H1 (cell line): ENCODE data around the gene FAM131A. TPM values are rescaled to one million over a fixed set of nuclear protein-coding genes. Genes with fewer than 3 reads are reported as not detected.

Source experiments
- CTCF ChIA-PET: fragments of 300-600 bp; sonication (Branson Sonifier 250); formaldehyde crosslinking; loops from one replicate; lab custom pipeline; 2021; ENCODE audit not compliant: partially characterized antibody; lab: Charles Lee
- POLR2A ChIA-PET: fragments of 300-600 bp; sonication (Branson Sonifier 250); formaldehyde crosslinking; loops from one replicate; lab custom pipeline; 2021; ENCODE audit warnings: inconsistent platforms; ENCODE audit not compliant: partially characterized antibody; lab: Charles Lee
- DNase-seq, 2 experiments: peaks; one replicate each; pipeline versions ENCODE4 v3.0.0 to v3.0.0-alpha.2; 2010 to 2022; ENCODE audit warnings: low spot score in 2 of 2, low read depth in 1 of 2, mixed read lengths in 1 of 2
- FAIRE-seq: peaks from 2 replicates; lab custom pipeline; 2011; peaks lifted over from hg19 to GRCh38; lab: Jason Lieb, UNC
- H2AFZ ChIP-seq: 2 replicates; pipeline ENCODE4 v1.8.1; 2012; ENCODE audit warnings: low read length, inconsistent platforms
- H2AK5ac ChIP-seq: 2 replicates; pipeline ENCODE4 v1.6.1; 2013; ENCODE audit warnings: low read depth, low read length
- H2BK120ac ChIP-seq: replicated peaks from 2 replicates; pipeline ENCODE3; 2013; ENCODE audit warnings: low read depth, low read length, inconsistent platforms
- H2BK12ac ChIP-seq: 2 replicates; pipeline ENCODE4 v1.6.1; 2013; ENCODE audit warnings: low read depth, low read length
- H2BK15ac ChIP-seq: 2 replicates; pipeline ENCODE4 v1.6.1; 2013; ENCODE audit warnings: low read length
- H2BK20ac ChIP-seq: 2 replicates; pipeline ENCODE4 v1.6.1; 2013; ENCODE audit warnings: low read length
- H2BK5ac ChIP-seq: 2 replicates; pipeline ENCODE4 v1.6.1; 2013; ENCODE audit warnings: low read depth, low read length
- H3K14ac ChIP-seq: 2 replicates; pipeline ENCODE4 v1.6.1; 2013; ENCODE audit warnings: inconsistent platforms; ENCODE audit not compliant: insufficient read length
- H3K18ac ChIP-seq: 2 replicates; pipeline ENCODE4 v1.6.1; 2013; ENCODE audit warnings: low read length; ENCODE audit errors: extremely low read depth
- H3K23ac ChIP-seq: 2 replicates; pipeline ENCODE4 v1.6.1; 2013; ENCODE audit warnings: inconsistent platforms; ENCODE audit not compliant: insufficient read length
- H3K23me2 ChIP-seq: 2 replicates; pipeline ENCODE4 v1.6.1; 2013; ENCODE audit warnings: low read depth, low read length
- H3K27ac ChIP-seq: 2 replicates; pipeline ENCODE4 v1.6.1; 2011; ENCODE audit warnings: low read depth, low read length, inconsistent platforms
- H3K27me3 ChIP-seq, 4 experiments: replicated peaks in 1 of 4; 1 replicate in 1 of 4; 2 replicates in 3 of 4; pipeline versions ENCODE4 v1.6.1 to v1.8.1; 2011 to 2013; ENCODE audit warnings: low read length in 3 of 4, mild to moderate bottlenecking in 3 of 4, inconsistent platforms in 2 of 4, mixed read lengths in 2 of 4, moderate library complexity in 1 of 4; ENCODE audit not compliant: control insufficient read depth in 3 of 4, insufficient read depth in 3 of 4; ENCODE audit errors: extremely low read depth in 1 of 4
- H3K36me3 ChIP-seq, 4 experiments: 2 replicates each; pipeline versions ENCODE4 v1.6.1 to v1.8.1; 2011 to 2013; ENCODE audit warnings: mild to moderate bottlenecking in 4 of 4, low read length in 3 of 4, moderate library complexity in 2 of 4, control low read depth in 1 of 4, inconsistent platforms in 1 of 4; ENCODE audit not compliant: insufficient read depth in 4 of 4, control insufficient read depth in 2 of 4
- H3K4ac ChIP-seq: replicated peaks from 2 replicates; pipeline ENCODE3; 2013; ENCODE audit warnings: low read length, low read depth, mixed read lengths, inconsistent platforms; ENCODE audit not compliant: insufficient read length
- H3K4me1 ChIP-seq, 4 experiments: replicated peaks in 1 of 4; 1 replicate in 1 of 4; 2 replicates in 3 of 4; pipeline versions ENCODE4 v1.6.1 to v1.8.1; 2011 to 2013; ENCODE audit warnings: low read length in 3 of 4, inconsistent platforms in 2 of 4, mixed read lengths in 1 of 4; ENCODE audit not compliant: insufficient read depth in 4 of 4, control insufficient read depth in 3 of 4
- H3K4me2 ChIP-seq, 2 experiments: 2 replicates each; pipeline versions ENCODE4 v1.6.1 to v1.8.1; 2011 to 2013; ENCODE audit warnings: low read depth in 2 of 2, low read length in 2 of 2, control low read depth in 1 of 2, inconsistent platforms in 1 of 2, mild to moderate bottlenecking in 1 of 2; ENCODE audit not compliant: insufficient read depth in 1 of 2
- H3K4me3 ChIP-seq, 4 experiments: fragments of 200-600, 300-600 bp in 1 of 4; sonication (generic), shearing (Covaris generic), sonication (Bioruptor Twin) in 1 of 4; 2 replicates each; pipeline versions ENCODE4 v1.5.1 to v1.8.1; 2011 to 2016; ENCODE audit warnings: low read length in 4 of 4, low read depth in 3 of 4, control low read depth in 2 of 4, inconsistent platforms in 2 of 4, mild to moderate bottlenecking in 2 of 4, mixed read lengths in 1 of 4, moderate library complexity in 1 of 4; ENCODE audit not compliant: insufficient read depth in 2 of 4; ENCODE audit errors: extremely low read depth in 1 of 4
- H3K56ac ChIP-seq: replicated peaks from 2 replicates; pipeline ENCODE3; 2013; ENCODE audit warnings: low read depth, mild to moderate bottlenecking, mixed read lengths, low read length, inconsistent platforms; ENCODE audit not compliant: insufficient read length
- H3K79me1 ChIP-seq: 2 replicates; pipeline ENCODE4 v1.6.1; 2013; ENCODE audit warnings: low read depth, low read length, control low read depth
- H3K79me2 ChIP-seq, 2 experiments: 2 replicates each; pipeline versions ENCODE4 v1.6.1 to v1.8.1; 2012 to 2013; ENCODE audit warnings: low read length in 2 of 2, mild to moderate bottlenecking in 2 of 2, inconsistent platforms in 1 of 2; ENCODE audit not compliant: insufficient read depth in 2 of 2, control insufficient read depth in 1 of 2
- H3K9ac ChIP-seq, 4 experiments: replicated peaks in 1 of 4; 1 replicate in 1 of 4; 2 replicates in 3 of 4; pipeline versions ENCODE4 v1.6.1 to v1.8.1; 2011 to 2013; ENCODE audit warnings: low read depth in 3 of 4, low read length in 3 of 4, control low read depth in 2 of 4, mild to moderate bottlenecking in 2 of 4, moderate library complexity in 2 of 4, inconsistent platforms in 1 of 4; ENCODE audit errors: extremely low read depth in 1 of 4
- H3K9me3 ChIP-seq, 2 experiments: 2 replicates each; pipeline versions ENCODE4 v1.6.1 to v1.8.1; 2012 to 2013; ENCODE audit warnings: mild to moderate bottlenecking in 2 of 2, moderate library complexity in 2 of 2, control low read depth in 1 of 2, inconsistent platforms in 1 of 2, low read depth in 1 of 2, low read length in 1 of 2, mixed read lengths in 1 of 2; ENCODE audit not compliant: insufficient read depth in 2 of 2
- H4K20me1 ChIP-seq, 2 experiments: replicated peaks in 1 of 2; 2 replicates each; pipeline versions ENCODE3 to v1.8.1; 2011 to 2013; ENCODE audit warnings: inconsistent platforms in 2 of 2, low read length in 2 of 2, mild to moderate bottlenecking in 1 of 2; ENCODE audit not compliant: insufficient read depth in 2 of 2, control insufficient read depth in 1 of 2
- H4K5ac ChIP-seq: 2 replicates; pipeline ENCODE4 v1.6.1; 2013; ENCODE audit warnings: low read length, low read depth, mixed read lengths, inconsistent platforms; ENCODE audit not compliant: insufficient read length
- H4K8ac ChIP-seq: 2 replicates; pipeline ENCODE4 v1.8.0; 2013; ENCODE audit warnings: mild to moderate bottlenecking, moderate library complexity, low read length, inconsistent platforms; ENCODE audit not compliant: insufficient read depth; ENCODE audit errors: extremely low read depth
- H4K91ac ChIP-seq: replicated peaks from 2 replicates; pipeline ENCODE3; 2013; ENCODE audit warnings: low read length, mixed read lengths, inconsistent platforms; ENCODE audit not compliant: insufficient read length
- ATF2 ChIP-seq: IDR thresholded peaks from 2 replicates; pipeline ENCODE4 v1.6.1; 2012; ENCODE audit warnings: low read length, inconsistent platforms
- BRCA1 ChIP-seq: IDR thresholded peaks from 2 replicates; pipeline ENCODE4 v1.6.1; 2012; ENCODE audit warnings: low read depth, low read length, improper control_type of control experiment
- CTBP2 ChIP-seq: IDR thresholded peaks from 2 replicates; pipeline ENCODE4 v1.7.0; 2011; ENCODE audit warnings: borderline replicate concordance, mild to moderate bottlenecking, moderate library complexity, mixed read lengths, low read length; ENCODE audit not compliant: insufficient read depth, insufficient read length
- GTF2F1 ChIP-seq: IDR thresholded peaks from 2 replicates; pipeline ENCODE4 v1.6.1; 2012; ENCODE audit warnings: low read depth, low read length, improper control_type of control experiment, borderline replicate concordance
- KDM4A ChIP-seq: IDR thresholded peaks from one replicate; pipeline ENCODE4 v1.7.1; 2012; ENCODE audit warnings: low read depth, mild to moderate bottlenecking, moderate library complexity, low read length, inconsistent platforms; ENCODE audit not compliant: severe bottlenecking
- RXRA ChIP-seq: IDR thresholded peaks from 2 replicates; pipeline ENCODE4 v1.6.1; 2011; ENCODE audit warnings: low read depth, mild to moderate bottlenecking, low read length, moderate library complexity; ENCODE audit not compliant: insufficient read depth
- SIRT6 ChIP-seq: IDR thresholded peaks from one replicate; pipeline ENCODE4 v1.7.1; 2012; ENCODE audit warnings: low read length, inconsistent platforms
- SP2 ChIP-seq: IDR thresholded peaks from 2 replicates; pipeline ENCODE4 v1.6.1; 2012; ENCODE audit warnings: mild to moderate bottlenecking, low read length, inconsistent platforms
- SUZ12 ChIP-seq: fragments of 200-600 bp; sonication (generic); IDR thresholded peaks from 2 replicates; pipeline ENCODE4 v1.6.1; 2012; ENCODE audit warnings: mild to moderate bottlenecking, inconsistent platforms, low read length, moderate library complexity, mixed read lengths
- TAF1 ChIP-seq: IDR thresholded peaks from 2 replicates; pipeline ENCODE4 v1.6.1; 2011; ENCODE audit warnings: mild to moderate bottlenecking, low read depth, low read length
- TBP ChIP-seq: IDR thresholded peaks from 2 replicates; pipeline ENCODE4 v1.6.1; 2011; ENCODE audit warnings: low read depth, low read length, improper control_type of control experiment
- WGBS, 2 experiments: shearing (Covaris generic) in 1 of 2; methylation state at CpG; one replicate each; pipeline versions ENCODE4 v1.1.6 to v1.1.7; 2013 to 2015; ENCODE audit warnings: low lambda C conversion rate in 2 of 2, mixed read lengths in 2 of 2, inconsistent platforms in 1 of 2, low coverage in 1 of 2, missing lambda C conversion rate in 1 of 2; ENCODE audit not compliant: insufficient replicate concordance in 2 of 2, insufficient coverage in 1 of 2, insufficient read length in 1 of 2; ENCODE audit errors: extremely low coverage in 1 of 2, missing lambda C conversion rate in 1 of 2; 5-methylcytosine and 5-hydroxymethylcytosine counted together
- polyA plus RNA-seq, 7 experiments: library from polyadenylated mRNA; depleted of rRNA in 3 of 7; stranded (reverse) in 5 of 7; unstranded in 2 of 7; fragments of >200 nt in 5 of 7; fragments of 200-250 nt in 2 of 7; gene quantifications; 1 replicate in 5 of 7; 2 replicates in 1 of 7; 4 replicates in 1 of 7; pipeline versions ENCODE4 v1.2.1 to v1.2.3, GENCODE V29; 2011 to 2013; ENCODE audit warnings: missing spikeins in 2 of 7, mixed read lengths in 2 of 7
- total RNA-seq: library from RNA; stranded (reverse); fragmentation: NEBNext Ultra II Directional; extraction: Animal tissue kit (Norgen Biotek cat#: 25700); gene quantifications from 2 replicates; pipeline ENCODE4 v1.2.1, GENCODE V29; 2021

FAM131A gene
- total and polyA plus RNA-seq, 2 of the 8 experiments (the other 6 are each of a cell fraction or from before 2014, with no cell fraction given) = 16.0 to 21.9 TPM

DNA sequence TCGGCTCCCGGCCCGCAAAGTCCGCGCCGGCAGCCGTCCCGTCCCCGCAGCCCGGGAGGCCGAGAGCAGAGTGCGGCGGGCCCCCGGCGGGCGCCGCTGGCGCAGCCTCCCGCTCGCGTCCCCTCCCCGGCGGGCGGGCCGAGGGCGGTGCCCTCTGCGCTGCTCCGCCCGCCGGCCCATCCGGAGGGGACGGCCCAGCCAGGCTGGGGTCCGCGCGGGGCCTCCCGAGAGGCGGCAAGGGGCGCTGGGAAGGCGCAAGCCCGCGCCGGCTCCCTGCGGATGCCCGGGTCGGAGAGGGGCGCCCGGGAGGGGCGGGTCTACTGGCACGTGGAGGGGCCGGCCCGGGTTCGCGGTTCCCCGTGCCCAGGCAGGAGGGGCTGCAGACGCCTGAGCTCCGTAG lies 24.1 kb downstream of the FAM131A start, which contains the start of the genes CLCN2 and POLR2H:
Gene CLCN2 (minus strand): TSS at position 74 of the 400 bp plus-strand sequence. CDS start 126 bp downstream, outside the sequence.
Gene POLR2H (plus strand): TSS at position 179 of the 400 bp plus-strand sequence. CDS start 1,783 bp downstream, outside the sequence.
- POLR2A ChIA-PET = interaction anchor here (0.8 to 5.2 kb wide), 16 partner anchors 9 to 375 kb away, joined by 3 to 32 read pairs (median 6); partner anchors contain the start of gene FAM131A
- CTCF ChIA-PET = interaction anchor here (0.7 to 7.1 kb wide), 7 partner anchors 8 to 466 kb away, joined by 3 to 47 read pairs (median 5); no protein-coding TSS in a partner anchor
- Histone ChIP-seq H4K91ac (peak within 1 kb of the TSS; percentile 76), H2BK12ac (peak within 1 kb of the TSS; percentile 75), H3K27ac (peak within 1 kb of the TSS; percentile 92), H3K4me2 (peak within 1 kb of the TSS; percentile 94 to 98), H4K8ac (peak within 1 kb of the TSS; percentile 97; the same call in 1 of the 2 replicates), H3K27me3 (peaks cover 0 to 8% (median 3%) of the 10 kb centered on the region in 4 experiments; a peak in 3 of 7 replicates), H3K23me2 (peaks cover 22% of the 10 kb centered on the region), H2AFZ (peak within 1 kb of the TSS; percentile 37; the same call in 1 of the 2 replicates), H2AK5ac (peak within 1 kb of the TSS; percentile 95; the same call in 1 of the 2 replicates), H2BK5ac (peak within 1 kb of the TSS; percentile 88), H2BK20ac (no peak within 1 kb of the TSS), H3K79me2 (peaks cover 0 to 15% of the 10 kb centered on the region in 2 experiments; a peak in 2 of 4 replicates), H4K20me1 (peaks cover 6 to 12% of the 10 kb centered on the region in 2 experiments), H2BK120ac (peak within 1 kb of the TSS; percentile 7), H3K4me1 (peaks cover 3 to 18% (median 12%) of the 10 kb centered on the region in 4 experiments), H3K9me3 (no peaks in the 10 kb centered on the region), H3K56ac (peak within 1 kb of the TSS; percentile 67), H3K4ac (peak within 1 kb of the TSS; percentile 78), H3K9ac (peak within 1 kb of the TSS; percentile 54 to 92 (median 72)), H4K5ac (peak within 1 kb of the TSS; percentile 85), H3K4me3 (peak within 1 kb of the TSS; percentile 77 to 88 (median 80)), H3K14ac (no peak within 1 kb of the TSS), H3K23ac (no peak within 1 kb of the TSS), H3K79me1 (0 out of 2 replicates have a peak, but pooled peaks cover 3% of the 10 kb centered on the region), H2BK15ac (0 out of 2 replicates have a peak within 1 kb of the TSS, but pooled peaks have one; percentile 61), H3K18ac (peak within 1 kb of the TSS; percentile 78), H3K36me3 (peaks cover 7 to 28% (median 18%) of the 10 kb centered on the region in 4 experiments; a peak in 7 of 8 replicates)
- FAIRE-seq (no peak), DNase-seq (peak in 1 of 2 experiments; percentile 81)
- WGBS, 2 experiments = 0% methylated on average over 39 of the region's 56 CpGs; no CpG with 5 or more reads in 1 of the 2 experiments
- TF ChIP-seq CTBP2 = no peak
- no peak for TF ChIP-seq ATF2
- no peak for TF ChIP-seq TBP
- no peak for TF ChIP-seq SUZ12
- TF ChIP-seq SP2 = no peak
- peak; percentile 57 for TF ChIP-seq KDM4A
- no peak for TF ChIP-seq BRCA1
- TF ChIP-seq GTF2F1 = no peak
- 0 out of 2 replicates have a peak, but pooled peaks have one; percentile 18 for TF ChIP-seq TAF1
- no peak for TF ChIP-seq RXRA
- no peak for TF ChIP-seq SIRT6
